Activated CD4-positive, alpha-beta T cell treated with anti-CD3 and anti-CD28 coated beads, Interleukin-2, Interleukin-4, amounts not matched to agents 100 ng/mL and 50 ng/mL, durations not matched to agents 16 hours and 8 hours (primary cell): ENCODE measurements around the gene BPIFB2.

ENCODE experiments used
- DNase-seq: peaks from one replicate; pipeline ENCODE4 v3.0.0-alpha.2; 2020; ENCODE audit warnings: low spot score

Gene BPIFB2

DNA sequence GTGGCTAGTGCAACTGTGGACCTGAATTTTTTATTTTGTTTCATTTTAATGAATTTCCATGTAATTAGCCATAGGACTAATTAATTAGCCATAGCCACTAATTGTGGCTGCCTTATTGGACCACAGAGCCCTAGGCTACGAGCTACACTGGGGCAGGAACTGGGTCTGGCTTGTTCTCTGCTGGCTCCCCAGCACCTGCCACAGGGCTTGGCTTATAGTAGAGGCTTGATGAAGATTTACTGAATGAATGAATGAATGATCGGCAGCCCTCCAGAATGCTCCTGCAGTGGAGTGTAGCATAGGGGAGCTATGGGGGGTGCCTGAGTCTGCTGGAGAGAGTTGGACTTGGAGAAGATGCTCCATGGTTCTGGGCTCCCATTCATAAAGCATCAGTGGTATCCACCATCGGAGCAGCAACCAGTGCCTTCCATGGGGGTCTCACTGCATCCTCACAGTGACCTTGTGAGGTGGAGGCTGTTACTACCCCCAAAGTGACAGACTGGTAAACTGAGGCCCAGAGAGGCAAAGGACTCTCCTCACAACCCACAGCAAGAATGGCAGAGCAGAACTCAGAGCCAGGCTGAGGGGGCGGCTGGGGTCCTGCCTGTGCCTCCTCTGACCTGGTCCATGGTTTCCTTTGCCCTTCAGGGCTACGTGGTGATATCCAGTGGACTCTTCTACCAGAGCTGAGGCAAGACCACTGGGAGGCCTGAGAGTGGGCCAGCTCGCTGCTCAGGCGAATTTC, 15.4 kb downstream of the BPIFB2 start:
- DNase-seq, result no peak

DNA sequence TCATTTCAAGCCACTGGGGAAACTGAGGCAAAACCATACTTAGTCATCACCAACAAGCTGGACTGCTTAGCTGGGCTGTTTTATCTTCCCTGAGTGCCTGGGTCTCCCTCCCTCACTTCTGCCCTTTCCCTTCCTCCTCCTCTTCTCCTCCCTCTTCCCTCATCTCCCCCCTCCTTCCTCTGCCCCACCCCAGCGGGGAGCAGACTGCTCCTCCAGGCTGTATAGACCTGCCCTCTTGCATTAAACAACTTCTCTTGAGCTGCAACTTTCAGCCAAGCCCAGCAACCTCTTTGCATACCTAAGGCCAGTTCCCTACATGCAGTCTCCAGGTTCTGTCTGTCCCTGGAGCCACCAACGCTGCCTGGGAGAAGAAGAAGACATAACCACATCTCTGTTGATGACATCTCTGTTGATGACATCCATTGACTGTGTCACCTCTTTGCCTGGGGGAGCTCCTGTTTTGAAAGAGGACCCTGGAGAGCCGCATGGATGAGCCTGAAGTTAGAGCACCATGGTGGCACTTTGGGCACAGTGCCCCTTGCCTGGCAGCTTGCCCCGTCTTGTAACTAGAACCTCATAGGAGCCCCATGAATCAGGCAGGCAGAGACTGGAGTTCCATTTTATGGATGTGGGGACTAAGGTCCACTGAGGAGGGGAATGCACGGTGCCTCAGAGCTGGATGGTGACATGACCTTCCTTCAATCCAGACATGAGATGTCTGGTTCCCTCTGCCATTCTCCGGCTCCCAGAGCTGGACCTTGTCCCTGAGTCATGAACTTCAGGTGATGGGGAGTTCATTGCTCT, 16.1 kb downstream of the BPIFB2 start:
- no peak for DNase-seq

DNA sequence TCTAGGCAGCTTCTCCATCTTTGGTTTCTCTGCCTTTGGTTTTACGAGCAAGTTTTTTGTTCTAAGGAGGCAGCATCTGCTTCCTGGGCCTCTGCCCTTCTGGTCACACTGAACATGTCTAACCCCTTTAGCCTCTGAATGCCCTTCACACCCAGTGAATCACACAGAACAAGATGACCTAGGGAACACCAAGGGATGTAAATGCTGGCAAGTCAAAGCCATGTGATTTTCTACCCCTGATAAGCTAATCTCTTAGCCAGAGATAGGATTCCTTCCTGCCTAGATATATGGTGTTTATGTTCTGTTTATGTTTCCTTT, 16.7 kb downstream of the BPIFB2 start:
- DNase-seq, result no peak

GRCh38 chr20:33024609-33025317, 17.3 kb downstream of the BPIFB2 start:
- DNase-seq, result no peak

DNA sequence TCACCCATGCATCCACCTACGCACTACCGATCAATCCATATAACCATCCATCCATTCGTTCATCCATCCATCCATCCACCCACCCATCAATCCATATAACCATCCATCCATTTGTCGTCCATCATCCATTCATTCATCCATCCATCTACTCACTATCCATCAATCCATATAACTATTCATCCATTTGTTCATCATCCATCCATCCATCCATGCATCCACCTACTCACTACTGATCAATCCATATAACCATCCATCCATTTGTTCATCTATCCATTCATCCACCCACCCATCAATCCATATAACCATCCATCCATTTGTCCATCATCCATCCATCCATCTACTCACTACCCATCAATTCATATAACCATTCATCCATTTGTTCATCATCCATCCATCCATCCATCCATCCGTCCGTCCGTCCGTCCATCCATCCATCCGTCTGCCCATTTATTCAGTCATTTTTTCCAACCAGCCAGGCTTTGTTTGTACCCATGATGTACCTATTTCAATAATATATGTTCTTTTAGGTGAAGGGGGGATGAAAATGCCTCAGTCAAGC, 17.9 kb downstream of the BPIFB2 start:
- DNase-seq, result no peak

- no peak for DNase-seq
Observed at GRCh38 chr20:33026072-33026778, 18.7 kb downstream of the BPIFB2 start.

GRCh38 chr20:33026779-33027759, 19.6 kb downstream of the BPIFB2 start:
- DNase-seq, result no peak

GRCh38 chr20:33027769-33028751, 20.6 kb downstream of the BPIFB2 start:
- no peak for DNase-seq

DNA sequence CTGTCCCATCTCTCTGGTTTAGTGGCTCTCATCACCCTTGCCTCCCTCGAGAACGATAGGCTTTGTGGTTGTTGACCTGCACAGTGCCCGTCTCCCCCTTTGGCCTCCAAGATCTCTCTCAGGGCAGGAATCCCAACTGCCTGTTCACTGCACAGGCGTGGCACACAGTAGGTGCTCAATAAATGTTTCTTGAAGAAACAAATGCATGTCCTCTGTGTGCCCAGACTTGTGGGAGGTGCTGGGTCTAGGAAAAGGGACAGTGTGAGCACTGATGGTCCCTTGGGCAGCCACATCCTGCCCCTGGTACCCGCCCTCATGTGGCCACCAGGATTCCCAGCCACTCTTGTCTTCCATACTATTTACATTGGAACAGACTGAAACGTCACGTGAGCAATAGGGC, 21.4 kb downstream of the BPIFB2 start:
- no peak for DNase-seq

- DNase-seq, result no peak
Observed at GRCh38 chr20:33030076-33030475, 22.6 kb downstream of the BPIFB2 start.

DNA sequence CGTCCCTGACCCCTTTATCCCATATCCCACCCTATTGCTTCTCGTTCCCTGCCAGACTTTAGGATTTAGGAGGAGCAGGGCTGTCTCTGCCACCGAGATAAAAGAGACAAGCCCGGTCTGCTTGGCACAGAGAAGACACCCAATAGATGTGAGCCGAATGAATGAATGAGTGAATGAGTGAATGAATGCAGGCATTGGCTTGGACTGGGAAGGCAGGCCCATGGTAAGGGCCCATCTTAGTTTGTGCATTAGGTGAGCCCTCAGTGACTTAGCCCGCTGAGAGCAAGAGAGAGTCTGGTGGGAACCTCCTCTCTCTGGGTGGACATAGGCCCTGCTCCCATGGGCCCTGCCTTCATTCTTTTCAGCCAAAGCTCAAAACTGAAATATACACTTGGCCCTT, 23.1 kb downstream of the BPIFB2 start:
- no peak for DNase-seq

DNA sequence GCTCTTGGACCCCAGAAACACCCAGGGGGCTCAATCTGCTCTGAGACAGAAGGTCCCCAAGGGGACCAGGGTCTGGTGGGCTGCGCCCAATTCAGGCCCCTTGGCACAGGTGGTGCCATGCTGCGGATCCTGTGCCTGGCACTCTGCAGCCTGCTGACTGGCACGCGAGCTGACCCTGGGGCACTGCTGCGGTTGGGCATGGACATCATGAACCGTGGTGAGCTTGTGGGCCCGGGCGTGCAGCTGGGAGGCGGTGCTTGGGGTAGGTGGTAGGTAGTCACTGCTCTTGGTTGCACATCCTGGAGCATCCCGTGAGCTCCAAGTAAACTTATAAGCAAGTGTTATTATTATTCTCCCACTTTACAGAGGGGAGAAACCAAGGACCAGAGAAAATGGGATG, 24.0 kb downstream of the BPIFB2 start, which contains the start of gene BPIFB6:
Gene BPIFB6 (plus strand): TSS at position 118 of the 400 bp plus-strand sequence. CDS start 0 bp downstream, at position 118.
- DNase-seq, result no peak

DNA sequence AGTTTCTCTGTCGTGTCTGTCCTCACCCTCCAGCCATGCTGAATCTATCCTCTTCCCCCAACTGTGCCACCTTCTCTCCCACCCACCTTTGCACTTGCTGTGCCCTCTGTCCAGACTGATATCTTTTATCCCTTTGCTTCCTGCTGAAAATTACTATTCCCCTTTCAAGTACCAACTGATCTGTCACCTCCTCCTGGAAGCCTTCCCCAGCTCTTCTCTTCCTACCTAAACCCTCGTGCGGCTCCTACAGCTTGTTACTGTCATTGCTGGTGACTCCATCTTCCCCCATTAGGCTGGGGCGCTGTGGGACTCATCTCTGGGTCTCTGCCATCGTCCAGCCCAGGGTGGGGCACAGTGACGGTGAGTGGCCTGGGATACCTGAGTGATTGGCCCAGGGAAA, 25.1 kb downstream of the BPIFB2 start:
- no peak for DNase-seq

DNA sequence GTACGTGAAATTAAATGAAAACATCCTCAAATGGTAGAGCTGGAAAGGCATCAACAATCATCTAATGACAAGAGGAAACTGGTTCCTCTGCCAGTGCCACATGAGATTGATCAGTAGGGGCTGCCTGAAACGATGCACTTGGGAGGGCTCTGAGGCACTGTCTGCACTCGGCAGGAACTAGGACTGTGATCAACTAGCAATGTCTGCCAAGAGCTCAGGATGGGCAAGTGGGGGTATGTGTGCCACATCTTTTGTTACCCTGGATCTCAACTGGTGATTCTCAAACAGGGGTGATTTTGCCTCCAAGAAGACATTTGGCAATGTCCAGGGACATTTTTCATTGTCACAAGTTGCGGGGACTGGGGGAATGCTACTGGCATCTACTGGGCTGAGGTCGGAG, 25.9 kb downstream of the BPIFB2 start:
- DNase-seq, result no peak

GRCh38 chr20:33034115-33034514, 26.6 kb downstream of the BPIFB2 start:
- no peak for DNase-seq

DNA sequence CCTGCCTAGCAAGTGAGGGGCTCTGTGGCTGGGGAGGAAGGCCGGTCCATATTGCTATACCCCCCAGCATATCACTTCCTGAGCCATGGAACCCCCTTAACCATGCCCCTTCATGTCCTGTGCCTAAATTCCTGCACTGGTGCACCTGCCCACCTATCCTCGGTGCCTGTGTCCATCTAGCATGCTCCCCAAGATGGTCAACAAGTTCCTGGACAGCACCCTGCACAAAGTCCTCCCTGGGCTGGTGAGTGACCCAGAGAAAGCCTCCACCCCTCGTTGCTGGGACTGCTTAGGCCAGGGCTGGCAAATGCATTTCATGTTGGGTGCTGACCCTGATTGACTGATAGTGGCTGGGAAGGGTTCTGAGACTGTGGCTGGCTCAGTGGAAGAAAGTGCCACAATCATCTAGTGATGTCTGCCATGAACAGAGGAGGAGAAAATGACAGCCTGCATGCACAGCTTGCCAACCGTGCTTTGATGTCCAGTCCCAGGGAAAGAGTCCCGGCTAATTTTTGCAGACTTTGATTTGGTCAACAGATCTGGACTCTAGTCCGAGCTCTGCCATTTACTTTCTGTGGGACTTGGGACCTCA, 27.5 kb downstream of the BPIFB2 start:
- DNase-seq, result no peak

- no peak for DNase-seq
Observed at GRCh38 chr20:33037456-33037855, 30.0 kb downstream of the BPIFB2 start.

DNA sequence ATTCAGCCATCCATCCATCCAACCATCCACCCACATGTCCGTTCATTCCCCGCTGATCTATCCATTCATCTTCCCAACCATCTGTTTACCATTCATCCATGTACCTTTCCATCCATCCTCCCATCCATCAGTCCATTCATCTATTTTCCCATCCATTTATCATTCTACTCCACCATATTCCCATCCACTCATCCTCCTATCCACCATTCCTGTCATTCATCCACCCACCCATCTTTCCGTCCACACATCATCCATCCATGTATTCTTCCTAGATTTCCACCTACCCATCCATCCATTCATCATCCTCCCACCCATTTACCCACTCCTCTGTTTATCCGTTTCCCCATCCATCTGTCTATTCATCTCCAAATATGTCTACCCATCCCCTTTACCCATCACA, 30.7 kb downstream of the BPIFB2 start:
- DNase-seq, result no peak

DNA sequence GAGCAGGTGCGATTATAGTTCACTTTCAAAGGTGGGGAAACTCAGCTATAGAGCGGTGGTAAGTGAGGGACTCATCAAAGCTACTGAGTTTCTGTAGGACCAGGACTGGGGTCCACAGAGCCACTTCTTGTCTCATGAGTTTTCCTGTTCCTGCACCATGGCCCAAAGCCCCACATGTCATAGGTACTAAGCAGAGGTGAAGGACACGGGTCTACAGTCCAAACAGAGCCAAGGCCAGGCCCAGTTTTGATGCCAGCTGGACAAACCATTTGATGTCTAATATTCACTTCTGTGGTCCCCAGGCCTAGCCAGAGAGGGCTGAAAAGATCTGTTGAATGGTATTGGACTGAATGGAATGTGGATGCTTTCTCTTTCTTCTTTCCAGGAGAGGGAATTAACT, 34.9 kb downstream of the BPIFB2 start:
- no peak for DNase-seq
